Heart right ventricle (tissue), 16 donors: ENCODE results near the gene ATP5MC3. TPM values are rescaled to one million over a fixed set of nuclear protein-coding genes. Genes with fewer than 3 reads are reported as not detected.

ENCODE experiments used
- ATAC-seq, 8 donors: fragments of 200-7000 bp; cut with Tn5 transposase; one replicate each; pipeline ENCODE4 v1.9.1; 2020; ENCODE audit warnings: mild to moderate bottlenecking in 8 of 8, moderate library complexity in 8 of 8, moderate number of reproducible peaks in 1 of 8
- DNase-seq, 2 donors: peaks; one replicate each; pipeline ENCODE4 v3.0.0-alpha.2; 2020
- H3K27ac ChIP-seq, 10 donors: fragments of 200-600 bp; sonication (generic) in 2 of 10; one replicate each; pipeline versions ENCODE4 v1.5.0 to v1.8.0; 2020 to 2022; ENCODE audit warnings: mild to moderate bottlenecking in 3 of 10
- H3K27me3 ChIP-seq, 7 donors: fragments of 200-600 bp; one replicate each; pipeline ENCODE4 v1.8.0; 2021 to 2022; ENCODE audit warnings: mild to moderate bottlenecking in 2 of 7
- H3K36me3 ChIP-seq, 9 donors: fragments of 200-600 bp; sonication (generic) in 1 of 9; one replicate each; pipeline versions ENCODE4 v1.5.0 to v1.8.0; 2020 to 2022; ENCODE audit warnings: mild to moderate bottlenecking in 2 of 9
- H3K4me1 ChIP-seq, 9 donors: fragments of 200-600 bp; sonication (generic) in 1 of 9; one replicate each; pipeline versions ENCODE4 v1.5.0 to v1.8.0; 2020 to 2022; ENCODE audit warnings: mild to moderate bottlenecking in 4 of 9
- H3K4me3 ChIP-seq, 10 donors: fragments of 200-600 bp; sonication (generic) in 2 of 10; one replicate each; pipeline versions ENCODE4 v1.5.0 to v1.8.0; 2020 to 2022; ENCODE audit warnings: mild to moderate bottlenecking in 7 of 10, moderate library complexity in 2 of 10
- H3K9me3 ChIP-seq, 11 donors: fragments of 200-600 bp in 10 of 11; sonication (generic) in 2 of 11; one replicate each; pipeline versions ENCODE4 v1.5.0 to v1.8.0; 2013 to 2022; ENCODE audit warnings: mild to moderate bottlenecking in 2 of 11, control low read depth in 1 of 11, moderate library complexity in 1 of 11
- CTCF ChIP-seq, 9 donors: fragments of 200-600 bp; sonication (generic) in 2 of 9; IDR thresholded peaks; one replicate each; pipeline versions ENCODE4 v1.5.0 to v1.8.0; 2021 to 2022; ENCODE audit warnings: antibody characterized with exemption in 9 of 9, mild to moderate bottlenecking in 5 of 9, moderate library complexity in 1 of 9
- WGBS, 2 donors: extraction: QIAGEN DNeasy Blood & Tissue Kit; methylation state at CpG; one replicate each; pipeline ENCODE4 v1.1.7; 2013; ENCODE audit warnings: inconsistent platforms in 1 of 2; 5-methylcytosine and 5-hydroxymethylcytosine counted together
- intact Hi-C, 10 donors: fragments of 100-400 bp; cut with DNase I; formaldehyde crosslinking; loops; one replicate each; pipeline versions ENCODE4 v1.11.1 to v1.14.2; 2022
- polyA plus RNA-seq, 2 donors: library from polyadenylated mRNA; stranded (reverse); fragments of 200-250 nt; gene quantifications; one replicate each; pipeline ENCODE4 v1.2.3, GENCODE V29; 2013
- total RNA-seq, 10 donors: library from RNA; stranded (reverse); fragmentation: NEBNext Ultra II Directional in 3 of 10; extraction: Animal tissue kit (Norgen Biotek cat#: 25700) in 3 of 10; gene quantifications; one replicate each; pipeline versions ENCODE4 v1.2.1 to v1.2.4, GENCODE V29; 2021 to 2023
- donor health status: Arrhythmogenic right ventricular cardiomyopathy.
- donor health status: ischemic (EF 13 %, LVEDD 7.1; RV severe dilation, severe dysfunction).
- donor health status: healthy with polysubstance abuse.
- donor health status: DM: no; HTN: yes; CAD: no.
- donor health status: DM: no; HTN: no; CAD: no.
- donor health status: ischemic (EF 25% LVEDD 6.9; RV normal size, moderate dysfunction).
- donor health status: ischemic (EF 25% LVEDD 5.7; RV mildly dilated, moderate dysfunction).
- donor health status: healthy.
- donor health status: DM: yes; HTN: yes; CAD: no.
- donor health status: Ischemic cardiomyopathy.
- donor health status: ischemic (EF 35%, LVEDD 5.7; RV mildly dilated, moderate dysfunction).
- donor health status: nonischemic (EF 11% LVEDD 7.7; RV severe dilation, severe dysfunction).
- donor health status: DM: yes; HTN: yes; CAD: no.
- donor health status: PGD.
- donor health status: ischemic (EF 29% LVEDD 5.4; RV normal size, mild dysfunction).
- donor health status: nonischemic (EF 23%, LVEDD 6.1; RV moderate dilation, normal function).

Gene ATP5MC3
- total and polyA plus RNA-seq, 12 donors, result 357 to 1,522 (median 1,119) TPM

- WGBS, 2 donors, result 95 to 96% methylated on average over 2 of the region's 2 CpGs
- no peak for ATAC-seq
Measured at GRCh38 chr2:175143678-175144077, 37.8 kb downstream of the ATP5MC3 start.

GRCh38 chr2:175143191-175143590 is 38.3 kb downstream of the ATP5MC3 start:
- Histone ChIP-seq H3K36me3 (peaks cover 0 to 15% (median 5%) of the 10 kb centered on the region in 9 donors), H3K9me3 (no peaks in the 10 kb centered on the region), H3K4me1 (peaks cover 0 to 29% (median 18%) of the 10 kb centered on the region in 9 donors), H3K27ac (no peak overlapping the region), H3K4me3 (no peak overlapping the region), H3K27me3 (no peaks in the 10 kb centered on the region)
- no peak for DNase-seq
- intact Hi-C loops, result no loop called here
- WGBS, 2 donors, result 92 to 98% methylated on average over 1 of the region's 1 CpG
- ATAC-seq, result no peak
- no peak for TF ChIP-seq CTCF (IDR thresholded peaks at IDR 0.05)

More at GRCh38 chr2:175143678-175144077, 37.8 kb downstream of the ATP5MC3 start:
- H3K27ac ChIP-seq, result no peak overlapping the region
- no peak for DNase-seq
- intact Hi-C loops, result no loop called here
- H3K27me3 ChIP-seq, result no peaks in the 10 kb centered on the region
- peaks cover 0 to 16% (median 4%) of the 10 kb centered on the region in 9 donors for H3K36me3 ChIP-seq
- no peak overlapping the region for H3K4me3 ChIP-seq
- TF ChIP-seq CTCF (IDR thresholded peaks at IDR 0.05), result no peak
- H3K9me3 ChIP-seq, result no peaks in the 10 kb centered on the region
- H3K4me1 ChIP-seq, result peaks cover 0 to 31% (median 18%) of the 10 kb centered on the region in 9 donors

- Histone ChIP-seq H3K27ac (no peak overlapping the region), H3K4me3 (no peak overlapping the region), H3K9me3 (no peaks in the 10 kb centered on the region), H3K36me3 (peaks cover 0 to 28% (median 5%) of the 10 kb centered on the region in 9 donors), H3K4me1 (peaks cover 0 to 25% (median 8%) of the 10 kb centered on the region in 9 donors), H3K27me3 (no peaks in the 10 kb centered on the region)
- 77 to 81% methylated on average over 2 of the region's 2 CpGs for WGBS, 2 donors
- DNase-seq (no peak), ATAC-seq (no peak)
- no peak for TF ChIP-seq CTCF (IDR thresholded peaks at IDR 0.05)
- intact Hi-C loops, result no loop called here
Measured at GRCh38 chr2:175140332-175140731, 41.2 kb downstream of the ATP5MC3 start.

GRCh38 chr2:175137793-175138192 is 43.7 kb downstream of the ATP5MC3 start:
- 87 to 93% methylated on average over 2 of the region's 2 CpGs for WGBS, 2 donors
- no peak for TF ChIP-seq CTCF (IDR thresholded peaks at IDR 0.05)
- intact Hi-C loops, result no loop called here
- no peak for DNase-seq
- Histone ChIP-seq H3K36me3 (peaks cover 0 to 48% (median 5%) of the 10 kb centered on the region in 9 donors), H3K27ac (no peak overlapping the region), H3K9me3 (no peaks in the 10 kb centered on the region), H3K27me3 (no peaks in the 10 kb centered on the region), H3K4me3 (no peak overlapping the region), H3K4me1 (peaks cover 0 to 25% (median 8%) of the 10 kb centered on the region in 9 donors)
- no peak for ATAC-seq
